Epithelial cell of prostate (primary cell): ENCODE data around the gene OR51T1.
"Not testable (repeated sequence)": the region's sequence is repeated elsewhere in the genome, so short reads cannot be mapped to it uniquely, and the experiment has no call there.

Experiments used
- DNase-seq: peaks from one replicate; pipeline ENCODE4 v3.0.0-alpha.2; 2011; ENCODE audit warnings: low read depth, low spot score
- H3K27ac ChIP-seq: fragments of 450-650 bp; 2 replicates; pipeline ENCODE4 v1.5.1; 2017; ENCODE audit warnings: mild to moderate bottlenecking

The OR51T1 gene

GRCh38 chr11:4881860-4882500 is at the start of gene OR51T1:
Gene OR51T1 (plus strand): TSS chr11:4881900. CDS start chr11:4881900, 0 bp downstream.
- H3K27ac ChIP-seq, result no peak within 1 kb of the TSS
- DNase-seq, result no peak

GRCh38 chr11:4839851-4840549 is 41.7 kb upstream of the OR51T1 start:
- DNase-seq, result no peak
- no peak overlapping the region for H3K27ac ChIP-seq

GRCh38 chr11:4848908-4849532 is 32.7 kb upstream of the OR51T1 start, which contains the start of gene OR51S1:
Gene OR51S1 (minus strand): TSS chr11:4849208. CDS start chr11:4849208, 0 bp downstream.
- DNase-seq, result no peak
- H3K27ac ChIP-seq, result no peak within 1 kb of the TSS

- no peak for DNase-seq
- H3K27ac ChIP-seq, result no peak overlapping the region
Measured at GRCh38 chr11:4851033-4851432, 30.7 kb upstream of the OR51T1 start.

- DNase-seq, H3K27ac ChIP-seq: not testable (repeated sequence)
Measured at GRCh38 chr11:4854286-4854685, 27.4 kb upstream of the OR51T1 start.

- no peak overlapping the region for H3K27ac ChIP-seq
- no peak for DNase-seq
Measured at GRCh38 chr11:4862447-4863236, 19.1 kb upstream of the OR51T1 start.

GRCh38 chr11:4863876-4864275 is 17.8 kb upstream of the OR51T1 start:
- no peak for DNase-seq
- H3K27ac ChIP-seq, result no peak overlapping the region

GRCh38 chr11:4865855-4866254 is 15.8 kb upstream of the OR51T1 start:
- no peak for DNase-seq
- H3K27ac ChIP-seq, result no peak overlapping the region

GRCh38 chr11:4881188-4881587 is 512 bp upstream of the OR51T1 start:
- no peak overlapping the region for H3K27ac ChIP-seq
- no peak for DNase-seq

- no peak overlapping the region for H3K27ac ChIP-seq
- DNase-seq, result no peak
Measured at GRCh38 chr11:4882543-4882942, 843 bp downstream of the OR51T1 start.

GRCh38 chr11:4884361-4884760 is 2.7 kb downstream of the OR51T1 start:
- DNase-seq, result no peak

GRCh38 chr11:4886186-4886585 is 4.5 kb downstream of the OR51T1 start:
- H3K27ac ChIP-seq, result no peak overlapping the region
- no peak for DNase-seq

More at GRCh38 chr11:4884361-4884760, 2.7 kb downstream of the OR51T1 start:
- no peak overlapping the region for H3K27ac ChIP-seq

GRCh38 chr11:4887591-4887990 is 5.9 kb downstream of the OR51T1 start:
- H3K27ac ChIP-seq, result no peak overlapping the region
- DNase-seq, result no peak

- H3K27ac ChIP-seq, result no peak overlapping the region
- DNase-seq, result no peak
Measured at GRCh38 chr11:4890279-4890678, 8.6 kb downstream of the OR51T1 start.

- DNase-seq, result peak; percentile 49
- H3K27ac ChIP-seq, result no peak overlapping the region
Measured at GRCh38 chr11:4891996-4892640, 10.4 kb downstream of the OR51T1 start.

GRCh38 chr11:4903484-4903883 is 21.8 kb downstream of the OR51T1 start, which contains the start of gene OR51A7:
Gene OR51A7 (plus strand): TSS chr11:4903783. CDS start chr11:4907370, 3,587 bp downstream.
- no peak for DNase-seq
- H3K27ac ChIP-seq, result no peak within 1 kb of the TSS

GRCh38 chr11:4916581-4916980 is 34.9 kb downstream of the OR51T1 start:
- no peak overlapping the region for H3K27ac ChIP-seq
- DNase-seq, result no peak

GRCh38 chr11:4919250-4919649 is 37.5 kb downstream of the OR51T1 start, which contains the start of gene OR51G2:
Gene OR51G2 (minus strand): TSS chr11:4919350. CDS start chr11:4915663, 3,687 bp downstream.
- H3K27ac ChIP-seq, result no peak within 1 kb of the TSS
- no peak for DNase-seq

- H3K27ac ChIP-seq, result no peak overlapping the region
Measured at GRCh38 chr11:4921796-4922195, 40.1 kb downstream of the OR51T1 start.

GRCh38 chr11:4922304-4922703 is 40.6 kb downstream of the OR51T1 start:
- DNase-seq, result no peak
- H3K27ac ChIP-seq, result no peak overlapping the region

More at GRCh38 chr11:4921796-4922195, 40.1 kb downstream of the OR51T1 start:
- DNase-seq, result no peak
